GM19238 (cell line): ENCODE measurements around the gene RPL35A.

ENCODE experiments used
- DNase-seq: peaks from one replicate; pipeline ENCODE4 v3.0.0; 2011; ENCODE audit warnings: low spot score; ENCODE audit not compliant: insufficient read length

The RPL35A gene

DNA sequence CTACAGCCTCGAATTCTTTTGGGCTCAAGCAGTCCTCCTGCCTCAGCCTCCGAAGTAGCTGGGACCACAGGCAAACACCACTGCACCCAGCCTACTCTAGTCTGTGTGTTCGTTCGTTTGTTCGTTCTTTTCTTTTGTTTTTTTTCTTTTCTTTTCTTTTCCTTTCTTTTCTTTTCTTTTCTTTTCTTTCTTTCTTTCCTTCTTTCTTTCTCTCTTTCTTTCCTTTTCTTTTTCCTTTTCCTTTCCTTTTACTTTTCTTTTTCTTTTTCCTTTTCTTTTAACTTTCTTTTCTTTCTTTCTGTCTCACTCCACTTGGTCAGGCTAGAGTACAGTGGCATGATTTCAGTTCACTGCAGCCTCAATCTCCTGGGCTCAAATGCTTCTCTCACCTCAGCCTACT lies 46.9 kb downstream of the RPL35A start:
- no peak for DNase-seq

DNA sequence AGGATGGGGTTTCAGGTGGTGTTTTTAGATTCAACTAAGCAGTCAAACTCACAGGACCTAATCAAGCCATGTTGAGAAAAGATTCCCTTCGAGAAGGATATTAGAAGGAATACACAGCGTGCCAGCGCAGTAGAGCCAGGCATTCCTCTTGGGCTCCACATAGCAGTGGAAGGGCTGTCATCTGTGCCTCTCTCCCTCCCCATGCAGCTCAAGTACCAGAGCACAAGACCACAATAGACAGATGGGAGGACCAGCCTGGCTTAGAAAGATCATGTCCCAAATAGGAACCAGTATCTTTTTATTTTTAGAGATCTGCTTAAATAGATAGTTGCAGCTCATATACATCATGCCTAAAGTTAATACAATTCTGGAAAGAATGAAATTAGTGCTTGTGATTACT lies 47.9 kb downstream of the RPL35A start:
- DNase-seq: no peak
